NB4 (cell line): Measurements from ENCODE around the gene FAM181A.

Experiments
- DNase-seq: peaks from one replicate; pipeline ENCODE4 v3.0.0; 2010; ENCODE audit warnings: low read depth
- H3K4me3 ChIP-seq: one replicate; pipeline ENCODE4 v1.5.1; 2011; ENCODE audit warnings: mild to moderate bottlenecking, low read depth, low read length, moderate library complexity
- CTCF ChIP-seq: IDR thresholded peaks from one replicate; pipeline ENCODE4 v1.5.1; 2012; ENCODE audit warnings: low read depth, low read length
- MAX ChIP-seq: IDR thresholded peaks from 2 replicates; pipeline ENCODE4 v1.6.1; 2011; ENCODE audit warnings: low read depth, low read length
- MYC ChIP-seq: IDR thresholded peaks from 2 replicates; pipeline ENCODE4 v1.6.1; 2011; ENCODE audit warnings: low read depth, low read length
- POLR2A ChIP-seq: IDR thresholded peaks from 2 replicates; pipeline ENCODE4 v1.6.1; 2011; ENCODE audit warnings: mild to moderate bottlenecking; ENCODE audit not compliant: insufficient read length; ENCODE audit errors: extremely low read depth

FAM181A gene

GRCh38 chr14:93944348-93945069 is 17.4 kb downstream of the FAM181A start:
- no peak for DNase-seq
- TF ChIP-seq MYC = no peak
- TF ChIP-seq POLR2A = no peak
- no peak for TF ChIP-seq MAX
- TF ChIP-seq CTCF = no peak
- no peak overlapping the region for H3K4me3 ChIP-seq

GRCh38 chr14:93945070-93945399 is 17.9 kb downstream of the FAM181A start:
- no peak for DNase-seq
- H3K4me3 ChIP-seq = no peak overlapping the region
- TF ChIP-seq CTCF (no peak), MYC (no peak), MAX (no peak), POLR2A (no peak)

- DNase-seq = no peak
- TF ChIP-seq POLR2A = no peak
- TF ChIP-seq CTCF = no peak
- no peak for TF ChIP-seq MYC
- no peak for TF ChIP-seq MAX
Observed at GRCh38 chr14:93946104-93946503, 19.0 kb downstream of the FAM181A start.

GRCh38 chr14:93946541-93947090 is 19.5 kb downstream of the FAM181A start:
- TF ChIP-seq MYC = no peak
- no peak for TF ChIP-seq POLR2A
- TF ChIP-seq CTCF = no peak
- no peak for TF ChIP-seq MAX
- no peak for DNase-seq

More at GRCh38 chr14:93946104-93946503, 19.0 kb downstream of the FAM181A start:
- H3K4me3 ChIP-seq = no peak overlapping the region

GRCh38 chr14:93947282-93947681 is 20.1 kb downstream of the FAM181A start:
- no peak overlapping the region for H3K4me3 ChIP-seq
- TF ChIP-seq CTCF (no peak), MAX (no peak), POLR2A (no peak), MYC (no peak)
- DNase-seq = no peak

More at GRCh38 chr14:93946541-93947090, 19.5 kb downstream of the FAM181A start:
- no peak overlapping the region for H3K4me3 ChIP-seq
